MM.1S (cell line): Measurements from ENCODE around the gene ARMC2.

ENCODE experiments used
- DNase-seq: peaks from one replicate; pipeline ENCODE4 v3.0.0-alpha.2; 2015
- H2AFZ ChIP-seq: fragments of 300-600 bp; sonication (generic); 2 replicates; pipeline ENCODE4 v1.6.0; 2016; ENCODE audit warnings: antibody characterized with exemption, low read length
- H3F3A ChIP-seq: fragments of 300-600 bp; sonication (generic); 2 replicates; pipeline ENCODE4 v1.6.1; 2016; ENCODE audit warnings: mild to moderate bottlenecking, antibody characterized with exemption, low read length, moderate library complexity, mixed read lengths; ENCODE audit not compliant: insufficient read depth
- H3K27ac ChIP-seq: fragments of 300-600 bp; sonication (generic); 2 replicates; pipeline ENCODE4 v1.5.1; 2016; ENCODE audit warnings: mild to moderate bottlenecking, low read length
- H3K27me3 ChIP-seq: fragments of 300-600 bp; sonication (generic); replicated peaks from 2 replicates; pipeline ENCODE4 v1.6.0; 2016; ENCODE audit warnings: low read length; ENCODE audit not compliant: insufficient read depth
- H3K36me3 ChIP-seq: fragments of 300-600 bp; sonication (generic); replicated peaks from 2 replicates; pipeline ENCODE4 v1.6.1; 2016; ENCODE audit warnings: mild to moderate bottlenecking, low read length, mixed read lengths; ENCODE audit not compliant: insufficient read depth
- H3K4me1 ChIP-seq: fragments of 300-600 bp; sonication (generic); 2 replicates; pipeline ENCODE4 v1.6.1; 2016; ENCODE audit warnings: low read length, mixed read lengths
- H3K4me2 ChIP-seq: fragments of 300-600 bp; sonication (generic); 2 replicates; pipeline ENCODE4 v1.6.0; 2016; ENCODE audit warnings: low read depth, low read length
- H3K4me3 ChIP-seq: fragments of 300-600 bp; sonication (generic); 2 replicates; pipeline ENCODE4 v1.5.1; 2016; ENCODE audit warnings: low read length, mixed read lengths
- H3K79me2 ChIP-seq: fragments of 300-600 bp; sonication (generic); 2 replicates; pipeline ENCODE4 v1.6.1; 2016; ENCODE audit warnings: mixed run types, low read length, mixed read lengths
- H3K9ac ChIP-seq: fragments of 300-600 bp; sonication (generic); 2 replicates; pipeline ENCODE4 v1.6.1; 2016; ENCODE audit warnings: low read length, mixed read lengths
- H3K9me2 ChIP-seq: fragments of 300-600 bp; sonication (generic); replicated peaks from 2 replicates; pipeline ENCODE4 v1.6.1; 2016; ENCODE audit warnings: mild to moderate bottlenecking, low read length, mixed read lengths; ENCODE audit not compliant: insufficient read depth
- H3K9me3 ChIP-seq: fragments of 300-600 bp; sonication (generic); replicated peaks from 2 replicates; pipeline ENCODE4 v1.6.1; 2016; ENCODE audit warnings: mild to moderate bottlenecking, low read length, mixed read lengths; ENCODE audit not compliant: insufficient read depth
- H4K20me1 ChIP-seq: fragments of 300-600 bp; sonication (generic); 2 replicates; pipeline ENCODE4 v1.6.1; 2016; ENCODE audit warnings: mild to moderate bottlenecking, low read length, moderate library complexity, mixed read lengths; ENCODE audit not compliant: insufficient read depth
- EZH2 ChIP-seq: fragments of 300-600 bp; sonication (generic); optimal IDR thresholded peaks from 2 replicates; pipeline ENCODE3; 2017; ENCODE audit warnings: low read depth, mild to moderate bottlenecking, antibody characterized with exemption, low read length, mixed read lengths
- EZH2phosphoT487 ChIP-seq: fragments of 300-600 bp; sonication (generic); IDR thresholded peaks from 2 replicates; pipeline ENCODE4 v1.6.1; 2018; ENCODE audit warnings: antibody characterized with exemption, low read length
- TF ChIP-seq, protein P1 (sequence below): fragments of 300-600 bp; sonication (generic); IDR thresholded peaks from 2 replicates; pipeline ENCODE4 v1.5.1; 2016; ENCODE audit warnings: antibody characterized with exemption, low read length, mixed read lengths

ARMC2 gene

DNA sequence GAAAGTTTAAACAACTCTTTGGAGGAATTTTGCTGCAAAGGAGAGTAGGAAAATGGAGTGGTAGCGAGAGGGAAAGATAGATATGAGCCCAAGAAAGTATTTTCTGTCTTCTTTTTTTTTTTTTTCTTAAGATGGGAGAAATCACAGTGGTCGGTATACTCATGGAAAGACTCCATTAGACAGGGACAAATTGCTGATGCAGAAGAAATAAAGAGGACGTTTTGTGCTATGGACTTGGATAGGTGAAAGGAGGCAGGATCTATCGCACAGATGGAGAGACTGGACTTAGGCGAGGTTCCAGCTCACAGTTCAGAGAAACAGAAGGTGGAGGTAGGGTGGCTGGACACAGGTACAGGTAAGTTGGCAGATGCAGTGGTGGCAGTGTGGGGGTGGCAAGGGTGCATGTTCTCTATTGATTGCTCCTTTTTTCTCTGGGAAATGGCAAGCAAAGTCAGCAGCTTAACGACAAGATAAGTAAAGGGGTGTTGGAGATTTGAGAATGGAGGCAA lies 44.2 kb upstream of the ARMC2 start:
- TF ChIP-seq EZH2phosphoT487, result no peak
- no peak for TF ChIP-seq EZH2
- TF ChIP-seq, protein P1, sequence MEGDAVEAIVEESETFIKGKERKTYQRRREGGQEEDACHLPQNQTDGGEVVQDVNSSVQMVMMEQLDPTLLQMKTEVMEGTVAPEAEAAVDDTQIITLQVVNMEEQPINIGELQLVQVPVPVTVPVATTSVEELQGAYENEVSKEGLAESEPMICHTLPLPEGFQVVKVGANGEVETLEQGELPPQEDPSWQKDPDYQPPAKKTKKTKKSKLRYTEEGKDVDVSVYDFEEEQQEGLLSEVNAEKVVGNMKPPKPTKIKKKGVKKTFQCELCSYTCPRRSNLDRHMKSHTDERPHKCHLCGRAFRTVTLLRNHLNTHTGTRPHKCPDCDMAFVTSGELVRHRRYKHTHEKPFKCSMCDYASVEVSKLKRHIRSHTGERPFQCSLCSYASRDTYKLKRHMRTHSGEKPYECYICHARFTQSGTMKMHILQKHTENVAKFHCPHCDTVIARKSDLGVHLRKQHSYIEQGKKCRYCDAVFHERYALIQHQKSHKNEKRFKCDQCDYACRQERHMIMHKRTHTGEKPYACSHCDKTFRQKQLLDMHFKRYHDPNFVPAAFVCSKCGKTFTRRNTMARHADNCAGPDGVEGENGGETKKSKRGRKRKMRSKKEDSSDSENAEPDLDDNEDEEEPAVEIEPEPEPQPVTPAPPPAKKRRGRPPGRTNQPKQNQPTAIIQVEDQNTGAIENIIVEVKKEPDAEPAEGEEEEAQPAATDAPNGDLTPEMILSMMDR, result no peak
- H3F3A ChIP-seq, result no peaks in the 10 kb centered on the region; the same call in 1 of the 2 replicates
- no peaks in the 10 kb centered on the region for H3K36me3 ChIP-seq
- H3K9me2 ChIP-seq, result no peaks in the 10 kb centered on the region
- no peaks in the 10 kb centered on the region for H3K9me3 ChIP-seq
- H3K9ac ChIP-seq, result no peak overlapping the region
- H3K27me3 ChIP-seq, result no peaks in the 10 kb centered on the region
- H3K4me3 ChIP-seq, result no peak overlapping the region
- H3K4me1 ChIP-seq, result peaks cover 47% of the 10 kb centered on the region
- no peak overlapping the region for H3K4me2 ChIP-seq
- DNase-seq, result no peak
- no peak overlapping the region for H2AFZ ChIP-seq
- H3K27ac ChIP-seq, result no peak overlapping the region
- no peaks in the 10 kb centered on the region for H3K79me2 ChIP-seq
- H4K20me1 ChIP-seq, result no peaks in the 10 kb centered on the region

DNA sequence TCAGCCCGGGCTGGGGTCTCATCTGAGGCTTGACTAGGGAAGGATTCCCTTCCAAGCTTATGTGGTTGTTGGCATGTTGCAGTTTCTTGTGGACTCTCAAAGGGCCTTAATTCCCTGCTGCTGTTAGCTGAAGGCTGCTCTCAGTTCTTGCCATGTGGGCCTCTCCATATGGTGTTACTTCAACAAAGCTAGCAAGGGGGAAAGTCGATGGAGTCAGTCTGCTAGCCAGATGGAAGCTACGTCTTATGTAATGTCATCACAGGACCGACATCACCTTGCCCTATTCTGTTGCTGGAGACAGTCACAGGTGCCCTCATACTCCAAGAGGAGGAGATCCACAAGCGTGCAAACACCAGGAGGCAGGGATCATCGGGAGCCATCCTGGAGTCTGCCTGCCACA lies 43.3 kb upstream of the ARMC2 start:
- no peak overlapping the region for H3K4me3 ChIP-seq
- H3K36me3 ChIP-seq, result no peaks in the 10 kb centered on the region
- H4K20me1 ChIP-seq, result no peaks in the 10 kb centered on the region
- H3K27ac ChIP-seq, result no peak overlapping the region
- H3K4me2 ChIP-seq, result no peak overlapping the region
- no peaks in the 10 kb centered on the region for H3K79me2 ChIP-seq
- no peaks in the 10 kb centered on the region for H3K27me3 ChIP-seq
- no peaks in the 10 kb centered on the region; the same call in 1 of the 2 replicates for H3F3A ChIP-seq
- TF ChIP-seq EZH2phosphoT487 (no peak), EZH2 (no peak)
- TF ChIP-seq, protein P1, result no peak
- H3K9ac ChIP-seq, result no peak overlapping the region
- H3K4me1 ChIP-seq, result peaks cover 38% of the 10 kb centered on the region
- no peaks in the 10 kb centered on the region for H3K9me3 ChIP-seq
- H2AFZ ChIP-seq, result no peak overlapping the region
- DNase-seq, result no peak
- H3K9me2 ChIP-seq, result no peaks in the 10 kb centered on the region

DNA sequence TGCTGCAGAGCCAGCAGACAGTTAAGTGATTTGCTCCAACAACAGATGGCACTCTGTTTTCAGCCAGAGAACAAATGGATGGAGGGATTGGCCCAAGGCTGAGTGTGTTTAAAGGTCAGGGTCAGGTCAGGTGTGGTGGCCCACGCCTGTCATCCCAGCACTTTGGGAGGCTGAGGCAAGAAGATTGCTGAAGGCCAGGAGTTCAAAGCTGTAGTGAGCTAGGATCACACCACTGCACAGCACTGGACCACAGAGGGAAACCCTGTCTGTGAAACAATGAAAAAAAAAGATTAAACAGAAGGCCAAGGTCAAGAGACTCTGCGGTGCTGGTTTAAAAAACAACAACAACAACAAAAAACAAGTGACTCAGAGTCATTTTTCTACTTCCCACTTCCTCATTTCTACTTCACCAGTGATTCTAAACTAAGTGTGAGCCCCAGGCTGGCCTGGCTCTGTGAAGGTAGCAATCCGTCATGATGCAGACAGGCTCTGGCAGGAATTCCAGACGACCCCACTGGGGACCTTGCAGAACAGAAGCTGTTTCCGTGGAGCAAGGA lies 42.5 kb upstream of the ARMC2 start:
- no peaks in the 10 kb centered on the region for H3K36me3 ChIP-seq
- H3K4me2 ChIP-seq, result no peak overlapping the region
- no peak for DNase-seq
- TF ChIP-seq, protein P1, result no peak
- no peak for TF ChIP-seq EZH2phosphoT487
- no peak for TF ChIP-seq EZH2
- H4K20me1 ChIP-seq, result no peaks in the 10 kb centered on the region
- no peaks in the 10 kb centered on the region for H3K27me3 ChIP-seq
- H3K9ac ChIP-seq, result no peak overlapping the region
- peak overlapping the region; percentile 21; the same call in 1 of the 2 replicates for H3K27ac ChIP-seq
- H3F3A ChIP-seq, result no peaks in the 10 kb centered on the region; the same call in 1 of the 2 replicates
- peaks cover 30% of the 10 kb centered on the region for H3K4me1 ChIP-seq
- H3K9me3 ChIP-seq, result no peaks in the 10 kb centered on the region
- H2AFZ ChIP-seq, result no peak overlapping the region
- H3K9me2 ChIP-seq, result no peaks in the 10 kb centered on the region
- no peaks in the 10 kb centered on the region for H3K79me2 ChIP-seq
- H3K4me3 ChIP-seq, result no peak overlapping the region
